IPS-NIHi11 (cell line): ENCODE data around the gene CETP.

Source experiments
- DNase-seq: peaks from one replicate; pipeline ENCODE4 v3.0.0; 2012; ENCODE audit warnings: mixed read lengths, low spot score

The CETP gene

DNA sequence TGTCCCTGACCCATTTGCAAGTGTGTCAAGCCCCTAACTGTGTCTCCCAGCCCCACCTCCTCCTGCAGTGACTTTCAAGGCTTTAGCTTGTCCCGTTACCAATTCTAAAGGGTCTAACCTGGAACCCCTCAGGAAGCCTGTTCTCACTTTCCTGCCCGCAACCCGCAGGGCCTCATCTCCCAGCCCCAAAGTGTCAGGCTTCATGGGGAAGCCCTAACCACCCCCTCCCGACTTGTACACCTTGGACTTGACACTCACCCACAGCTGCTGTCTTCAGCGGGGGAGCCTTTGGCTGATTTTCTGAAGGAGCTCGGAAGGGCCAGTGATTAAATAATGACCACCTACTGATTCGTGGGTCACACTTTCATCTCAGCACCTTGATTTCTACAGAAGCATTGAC is 60.7 kb downstream of the CETP start:
- no peak for DNase-seq

DNA sequence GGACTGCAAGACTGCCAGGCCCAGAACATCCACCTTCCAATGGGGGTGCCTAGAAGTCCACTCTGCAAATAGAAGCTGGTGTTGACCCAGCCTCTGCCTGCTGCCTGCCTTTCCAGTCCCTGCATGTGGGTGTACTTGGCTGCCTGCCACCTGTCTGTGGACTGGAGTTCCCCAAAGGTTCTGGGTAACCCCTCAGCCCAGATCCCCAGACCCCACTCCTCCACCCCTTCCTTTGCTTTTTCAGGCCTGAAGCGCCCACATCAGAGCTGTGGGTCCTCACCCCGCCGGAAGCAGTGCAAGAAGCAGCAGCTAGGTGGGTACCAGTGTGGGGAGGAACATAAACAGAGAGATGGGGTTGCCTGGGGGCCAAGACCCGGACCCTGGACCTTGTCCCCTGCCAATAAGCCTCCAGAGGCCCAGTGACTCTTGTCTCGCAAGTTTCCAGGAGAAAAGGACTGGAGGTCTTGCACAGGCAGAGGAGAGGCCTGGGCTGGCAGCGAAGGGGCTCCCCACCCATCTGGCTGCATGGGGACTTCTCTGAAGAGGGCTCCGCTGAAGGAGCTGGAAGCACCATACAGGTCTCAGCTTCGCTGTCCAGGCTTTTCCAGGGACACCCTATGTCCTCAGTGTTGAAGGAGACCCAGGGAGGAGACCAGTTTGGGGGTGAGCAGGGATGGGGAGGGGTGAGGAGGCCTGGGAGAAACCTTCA is 61.9 kb downstream of the CETP start:
- no peak for DNase-seq

DNA sequence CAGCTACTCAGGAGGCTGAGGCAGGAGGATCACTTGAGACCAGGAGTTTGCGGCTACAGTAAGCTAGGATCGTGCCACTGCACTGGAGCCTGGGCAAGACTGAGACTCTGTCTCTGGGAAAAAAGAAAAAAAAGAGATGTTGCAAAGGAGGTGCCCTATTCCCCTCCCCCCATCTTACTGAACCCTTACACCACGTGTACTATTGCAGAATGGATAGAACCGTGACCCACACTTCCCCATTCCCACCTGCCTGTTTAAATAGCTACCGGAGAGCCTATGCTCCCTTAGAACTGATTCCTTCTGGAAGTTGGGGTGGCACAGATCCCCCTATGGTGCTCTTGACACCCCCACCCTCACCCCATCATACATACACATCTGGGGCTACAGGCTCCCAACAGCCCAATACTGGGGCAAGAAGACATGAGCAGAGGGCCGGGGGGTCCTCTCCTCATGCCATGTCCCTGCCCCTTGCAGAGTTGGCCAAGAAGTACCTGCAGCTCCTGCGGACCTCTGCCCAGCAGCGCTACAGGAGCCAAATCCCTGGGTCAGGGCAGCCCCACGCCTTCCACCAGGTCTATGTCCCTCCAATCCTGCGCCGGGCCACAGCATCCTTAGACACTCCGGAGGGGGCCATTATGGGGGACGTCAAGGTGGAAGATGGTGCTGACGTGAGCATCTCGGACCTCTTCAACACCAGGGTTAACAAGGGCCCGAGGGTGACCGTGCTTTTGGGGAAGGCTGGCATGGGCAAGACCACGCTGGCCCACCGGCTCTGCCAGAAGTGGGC is 63.3 kb downstream of the CETP start:
- DNase-seq = no peak

DNA sequence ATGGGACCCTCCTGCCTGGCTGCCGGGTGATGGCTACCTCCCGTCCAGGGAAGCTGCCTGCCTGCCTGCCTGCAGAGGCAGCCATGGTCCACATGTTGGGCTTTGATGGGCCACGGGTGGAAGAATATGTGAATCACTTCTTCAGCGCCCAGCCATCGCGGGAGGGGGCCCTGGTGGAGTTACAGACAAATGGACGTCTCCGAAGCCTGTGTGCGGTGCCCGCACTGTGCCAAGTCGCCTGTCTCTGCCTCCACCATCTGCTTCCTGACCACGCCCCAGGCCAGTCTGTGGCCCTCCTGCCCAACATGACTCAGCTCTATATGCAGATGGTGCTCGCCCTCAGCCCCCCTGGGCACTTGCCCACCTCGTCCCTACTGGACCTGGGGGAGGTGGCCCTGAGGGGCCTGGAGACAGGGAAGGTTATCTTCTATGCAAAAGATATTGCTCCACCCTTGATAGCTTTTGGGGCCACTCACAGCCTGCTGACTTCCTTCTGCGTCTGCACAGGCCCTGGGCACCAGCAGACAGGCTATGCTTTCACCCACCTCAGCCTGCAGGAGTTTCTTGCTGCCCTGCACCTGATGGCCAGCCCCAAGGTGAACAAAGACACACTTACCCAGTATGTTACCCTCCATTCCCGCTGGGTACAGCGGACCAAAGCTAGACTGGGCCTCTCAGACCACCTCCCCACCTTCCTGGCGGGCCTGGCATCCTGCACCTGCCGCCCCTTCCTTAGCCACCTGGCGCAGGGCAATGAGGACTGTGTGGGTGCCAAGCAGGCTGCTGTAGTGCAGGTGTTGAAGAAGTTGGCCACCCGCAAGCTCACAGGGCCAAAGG is 64.4 kb downstream of the CETP start:
- no peak for DNase-seq

DNA sequence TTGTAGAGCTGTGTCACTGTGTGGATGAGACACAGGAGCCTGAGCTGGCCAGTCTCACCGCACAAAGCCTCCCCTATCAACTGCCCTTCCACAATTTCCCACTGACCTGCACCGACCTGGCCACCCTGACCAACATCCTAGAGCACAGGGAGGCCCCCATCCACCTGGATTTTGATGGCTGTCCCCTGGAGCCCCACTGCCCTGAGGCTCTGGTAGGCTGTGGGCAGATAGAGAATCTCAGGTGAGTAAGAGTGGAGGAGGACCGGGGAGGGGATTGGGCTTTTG is 65.0 kb downstream of the CETP start:
- DNase-seq = no peak

DNA sequence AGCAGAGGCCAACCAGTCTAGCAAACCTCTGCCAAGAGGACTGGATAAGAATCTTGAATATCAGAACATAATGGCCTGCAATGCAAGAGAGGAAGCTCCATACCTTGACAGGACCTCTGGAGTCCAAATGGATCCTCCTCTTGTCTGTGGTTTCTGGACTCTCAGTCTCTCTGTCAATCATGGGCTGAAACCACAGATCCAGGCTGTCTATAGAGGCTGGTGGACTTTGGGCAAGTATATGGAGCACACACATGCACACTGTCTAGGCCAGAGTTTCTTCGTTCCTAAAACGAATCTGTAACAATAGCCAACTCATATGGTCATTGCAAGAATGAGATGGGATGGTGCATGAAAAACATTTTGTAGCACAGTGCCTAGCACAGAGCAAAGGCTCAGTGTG is 65.3 kb downstream of the CETP start:
- DNase-seq = no peak

DNA sequence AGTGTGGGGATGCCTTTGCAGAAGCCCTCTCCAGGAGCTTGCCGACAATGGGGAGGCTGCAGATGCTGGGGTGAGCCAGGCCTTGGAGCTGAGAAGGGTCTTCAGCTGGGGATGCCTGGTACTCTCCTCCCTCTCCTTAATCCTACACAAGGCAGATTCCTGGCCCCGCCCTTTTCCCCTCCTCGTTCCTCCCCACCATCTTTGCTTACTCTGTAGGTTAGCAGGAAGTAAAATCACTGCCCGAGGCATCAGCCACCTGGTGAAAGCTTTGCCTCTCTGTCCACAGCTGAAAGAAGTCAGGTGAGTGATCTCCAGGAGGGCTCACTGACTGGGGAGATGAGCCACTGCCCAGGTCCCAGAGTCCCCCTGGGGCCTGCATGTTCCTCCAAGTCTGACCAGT is 66.3 kb downstream of the CETP start:
- DNase-seq = no peak

DNA sequence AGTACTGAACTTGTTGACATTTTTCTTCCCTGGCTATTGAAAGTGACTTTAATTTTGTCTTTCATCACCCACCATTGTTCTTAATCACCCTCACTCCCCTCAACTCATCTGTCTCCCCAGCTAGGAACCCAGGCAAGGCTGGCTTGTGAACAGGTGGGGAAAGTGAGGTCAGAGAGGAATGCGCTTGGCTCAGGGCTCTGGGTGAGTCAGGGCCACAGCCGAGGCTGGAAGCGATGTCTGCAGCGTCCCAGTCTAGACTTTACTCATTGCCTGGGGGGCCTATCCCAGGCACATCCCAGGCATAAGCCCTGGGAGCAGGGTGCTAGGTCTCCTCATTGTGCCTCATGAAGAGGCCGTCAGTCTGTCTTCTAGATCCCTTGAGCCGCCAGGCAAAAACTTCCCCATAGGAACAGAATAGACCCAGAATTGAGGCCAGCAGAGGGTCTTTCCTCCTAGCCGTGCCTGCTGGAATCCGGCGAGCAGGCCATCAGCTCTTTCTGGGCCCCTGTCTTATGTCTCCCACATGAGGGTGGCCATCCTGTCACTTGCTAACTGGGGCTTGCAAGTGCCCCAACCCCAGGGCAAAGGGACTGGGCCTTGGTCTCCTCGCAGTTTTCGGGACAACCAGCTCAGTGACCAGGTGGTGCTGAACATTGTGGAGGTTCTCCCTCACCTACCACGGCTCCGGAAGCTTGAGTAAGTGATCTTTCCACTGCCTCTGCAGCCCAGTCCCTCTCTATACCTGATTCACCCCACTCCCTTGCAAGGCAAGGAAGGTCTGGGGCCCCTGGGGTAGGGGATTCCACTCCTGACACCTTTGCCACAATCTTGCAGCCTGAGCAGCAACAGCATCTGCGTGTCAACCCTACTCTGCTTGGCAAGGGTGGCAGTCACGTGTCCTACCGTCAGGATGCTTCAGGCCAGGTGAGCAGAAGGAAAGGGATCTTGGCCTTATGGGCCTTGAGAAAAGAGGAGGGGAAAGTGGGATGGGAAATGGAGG is 67.7 kb downstream of the CETP start:
- no peak for DNase-seq

DNA sequence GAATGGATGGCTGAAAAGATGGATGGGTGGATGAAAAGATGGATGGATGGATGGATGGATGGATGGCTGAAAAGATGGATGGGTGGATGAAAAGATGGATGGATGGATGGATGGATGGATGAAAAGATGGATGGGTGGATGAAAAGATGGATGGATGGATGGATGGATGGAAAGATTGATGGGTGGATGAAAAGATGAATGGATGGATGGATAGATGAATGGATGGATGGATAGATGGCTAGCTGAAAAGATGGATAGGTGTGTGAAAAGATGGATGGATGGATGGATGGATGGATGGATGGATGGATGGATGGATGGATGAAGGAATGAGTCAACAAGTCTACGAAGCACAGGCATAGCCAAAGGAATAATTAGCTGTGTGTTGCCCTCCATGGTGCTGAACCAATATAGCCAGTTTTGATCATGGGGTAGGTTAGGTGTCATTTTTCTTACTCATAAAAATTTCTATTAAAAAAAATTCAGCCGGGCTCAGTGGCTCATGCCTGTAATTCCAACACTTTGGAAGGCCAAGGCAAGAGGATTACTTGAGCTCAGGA is 68.7 kb downstream of the CETP start:
- DNase-seq = no peak

DNA sequence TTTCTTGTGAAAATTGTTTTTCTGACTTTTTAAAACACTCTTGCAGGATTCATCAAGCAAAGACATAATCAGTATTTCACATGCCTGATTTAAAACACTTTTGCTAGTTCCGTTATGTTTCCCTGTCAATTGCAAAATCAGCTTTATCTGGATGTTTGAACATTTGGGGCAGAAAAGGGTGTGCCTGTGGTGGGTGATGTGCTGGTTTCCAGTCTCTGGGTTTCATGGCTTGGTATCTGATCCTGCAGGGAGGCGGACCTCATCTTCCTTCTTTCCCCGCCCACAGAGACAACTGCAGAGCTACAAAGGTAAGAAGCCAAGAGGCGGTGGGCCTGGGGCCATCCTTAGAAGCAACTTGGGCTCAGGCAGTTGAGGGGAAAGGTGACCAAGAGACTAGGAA is 69.4 kb downstream of the CETP start:
- no peak for DNase-seq

DNA sequence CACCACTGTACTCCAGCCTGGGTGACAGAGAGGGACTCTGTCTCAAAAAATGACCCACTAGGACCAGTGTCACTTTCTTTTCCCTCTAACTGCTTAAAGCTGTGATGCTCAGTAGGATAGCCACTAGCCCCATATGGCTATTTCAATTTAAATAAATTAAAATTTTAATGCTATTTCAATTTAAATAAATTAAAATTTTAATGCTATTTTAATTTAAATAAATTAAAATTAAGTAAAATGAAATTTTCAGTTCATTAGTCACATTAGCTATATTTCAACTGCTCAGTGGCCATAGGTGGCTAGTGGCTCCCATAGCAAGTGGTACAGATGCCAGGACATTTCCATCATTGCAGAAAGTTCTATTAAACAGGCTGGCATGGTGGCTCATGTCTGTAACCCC is 70.6 kb downstream of the CETP start:
- DNase-seq = no peak

DNA sequence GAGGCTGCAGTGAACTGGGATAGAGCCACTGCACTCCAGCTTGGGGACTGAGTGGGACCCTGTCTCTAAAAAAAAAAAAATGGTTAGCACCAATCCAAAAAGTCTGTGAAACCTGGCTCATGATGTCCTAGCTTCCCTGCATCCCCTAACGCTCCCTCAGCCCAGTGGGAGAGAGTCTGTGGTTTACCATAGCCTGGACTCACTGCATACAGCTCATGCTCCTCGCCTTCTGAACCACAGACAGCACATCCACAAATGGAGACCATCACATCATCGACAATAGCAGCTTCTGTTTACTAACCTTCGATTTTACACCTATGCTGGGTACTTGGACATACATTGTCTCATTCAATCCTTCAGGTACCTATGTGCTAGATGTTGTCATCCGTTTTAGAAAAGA is 71.2 kb downstream of the CETP start:
- no peak for DNase-seq
